Measurements from ENCODE around the gene B3GNT4. TPM values are rescaled to one million over a fixed set of nuclear protein-coding genes. Genes with fewer than 3 reads are reported as not detected.
"Not testable (repeated sequence)": the region's sequence is repeated elsewhere in the genome, so short reads cannot be mapped to it uniquely, and the experiment has no call there.

Gene B3GNT4
- total RNA-seq, 1 experiment from 2014 or later = 0.07 TPM

DNA sequence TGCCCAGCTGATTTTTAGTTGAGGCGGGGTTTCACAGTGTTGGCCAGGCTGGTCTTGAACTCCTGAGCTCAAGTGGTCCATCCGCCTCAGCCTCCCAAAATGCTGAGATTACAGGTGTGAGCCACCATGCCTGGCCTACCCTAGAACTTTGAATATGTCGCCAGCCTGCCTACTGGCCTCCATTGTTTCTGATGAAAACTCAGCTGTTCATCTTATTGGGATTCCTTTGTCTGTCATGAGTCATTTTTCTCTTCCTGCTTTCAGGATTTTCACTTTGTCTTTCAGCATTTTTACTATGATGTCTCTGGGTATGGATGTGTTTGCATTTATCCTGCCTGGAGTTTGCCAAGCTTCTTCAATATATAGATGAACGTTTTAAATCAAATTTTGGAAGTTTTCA lies 8.1 kb upstream of the B3GNT4 start:
- no peaks in the 10 kb centered on the region for H3K27me3 ChIP-seq (ENCODE audit: low read length)
- no peaks in the 10 kb centered on the region for H3K79me2 ChIP-seq (ENCODE audit: low read length)
- no peaks in the 10 kb centered on the region for H3K36me3 ChIP-seq (ENCODE audit: insufficient read depth, low read length)
- H3K27ac ChIP-seq (ENCODE audit: low read length) = no peak overlapping the region
- H3K9me3 ChIP-seq (ENCODE audit: low read length) = no peaks in the 10 kb centered on the region; the same call in 1 of the 2 replicates
- H3K9me2 ChIP-seq (replicated peaks; ENCODE audit: insufficient read depth, low read length) = no peaks in the 10 kb centered on the region
- H3K4me3 ChIP-seq (ENCODE audit: low read length) = no peak overlapping the region
- no peak overlapping the region for H3K9ac ChIP-seq (ENCODE audit: low read length)
- H3K4me2 ChIP-seq (ENCODE audit: low read depth, low read length, poor library complexity, severe bottlenecking) = no peak overlapping the region
- H3K4me1 ChIP-seq (ENCODE audit: low read length) = peaks cover 20% of the 10 kb centered on the region
- H2AFZ ChIP-seq (ENCODE audit: low read length) = no peak overlapping the region
- DNase-seq = no peak
- no peaks in the 10 kb centered on the region for H4K20me1 ChIP-seq (ENCODE audit: insufficient read depth, low read depth, low read length)

DNA sequence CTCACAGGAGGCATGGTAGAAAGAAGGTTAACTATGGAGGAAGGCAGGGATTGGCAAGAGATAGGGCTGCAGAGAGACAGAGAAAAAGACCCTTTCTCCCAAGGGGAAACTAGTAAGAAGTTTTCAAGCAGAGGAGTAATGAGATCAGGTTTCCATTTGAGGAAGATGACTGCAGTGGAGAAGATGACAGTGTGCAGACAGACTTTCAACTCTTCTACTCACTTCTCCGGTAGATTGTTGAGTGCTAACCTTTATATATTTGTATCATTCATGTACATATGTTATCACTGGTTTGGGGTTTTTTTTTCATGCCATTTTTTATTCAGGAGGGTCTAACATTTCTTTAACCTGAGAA lies 5.9 kb upstream of the B3GNT4 start:
- Histone ChIP-seq H4K20me1 (ENCODE audit: insufficient read depth, low read depth, low read length) (no peaks in the 10 kb centered on the region), H2AFZ (ENCODE audit: low read length) (peak overlapping the region; percentile 98), H3K27me3 (ENCODE audit: low read length) (no peaks in the 10 kb centered on the region), H3K4me1 (ENCODE audit: low read length) (peaks cover 20% of the 10 kb centered on the region), H3K9ac (ENCODE audit: low read length) (peak overlapping the region; percentile 59), H3K79me2 (ENCODE audit: low read length) (no peaks in the 10 kb centered on the region), H3K36me3 (ENCODE audit: insufficient read depth, low read length) (no peaks in the 10 kb centered on the region), H3K9me2 (replicated peaks; ENCODE audit: insufficient read depth, low read length) (no peaks in the 10 kb centered on the region), H3K4me3 (ENCODE audit: low read length) (peak overlapping the region; percentile 58), H3K4me2 (ENCODE audit: low read depth, low read length, poor library complexity, severe bottlenecking) (peak overlapping the region; percentile 86), H3K27ac (ENCODE audit: low read length) (peak overlapping the region; percentile 80), H3K9me3 (ENCODE audit: low read length) (no peaks in the 10 kb centered on the region; the same call in 1 of the 2 replicates)
- DNase-seq = no peak

DNA sequence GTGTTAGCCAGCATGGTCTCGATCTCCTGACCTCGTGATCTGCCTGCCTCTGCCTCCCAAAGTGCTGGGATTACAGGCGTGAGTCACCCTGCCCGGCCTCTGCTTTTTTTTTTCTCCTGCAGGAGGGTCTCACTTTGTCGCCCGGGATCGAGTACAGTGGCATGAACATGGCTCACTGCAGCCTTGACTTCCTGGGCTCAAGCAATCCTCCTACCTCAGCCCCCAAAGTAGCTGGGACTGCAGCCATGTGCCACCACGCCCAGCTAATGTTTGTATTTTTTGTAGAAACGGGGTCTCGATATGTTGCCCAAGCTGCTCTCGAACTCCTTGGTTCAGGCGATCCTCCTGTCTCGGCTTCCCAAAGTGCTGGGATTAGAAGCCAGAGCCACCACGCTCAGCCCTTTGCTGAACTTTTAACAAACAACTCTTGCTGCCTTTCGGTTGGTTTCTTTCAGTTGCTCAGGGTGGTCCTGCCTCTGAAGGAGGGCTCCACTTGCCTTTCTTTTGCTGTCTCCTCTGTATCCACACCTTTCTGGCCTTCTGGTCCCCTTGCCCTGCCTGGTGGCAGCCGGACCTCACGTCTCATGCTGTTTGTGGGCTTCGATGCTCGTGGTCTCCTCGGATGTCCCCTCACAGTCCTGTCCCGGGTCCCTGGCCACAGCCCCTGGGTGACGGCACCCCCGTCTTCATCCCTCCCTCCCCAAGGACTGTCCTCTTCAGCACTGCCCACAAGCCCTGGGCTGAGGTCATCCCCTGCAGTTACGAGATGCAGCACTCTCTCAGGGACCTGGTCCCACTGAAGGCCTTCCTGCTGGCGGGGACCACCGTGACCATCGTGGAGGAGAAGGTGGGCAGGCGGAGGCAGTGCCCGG lies 3.8 kb upstream of the B3GNT4 start:
- Histone ChIP-seq H3K9me3 (ENCODE audit: low read length) (no peaks in the 10 kb centered on the region; the same call in 1 of the 2 replicates), H4K20me1 (ENCODE audit: insufficient read depth, low read depth, low read length) (no peaks in the 10 kb centered on the region), H3K27ac (ENCODE audit: low read length) (no peak overlapping the region), H3K27me3 (ENCODE audit: low read length) (no peaks in the 10 kb centered on the region), H3K4me1 (ENCODE audit: low read length) (peaks cover 26% of the 10 kb centered on the region), H3K4me3 (ENCODE audit: low read length) (no peak overlapping the region), H3K9me2 (replicated peaks; ENCODE audit: insufficient read depth, low read length) (no peaks in the 10 kb centered on the region), H3K9ac (ENCODE audit: low read length) (no peak overlapping the region), H3K36me3 (ENCODE audit: insufficient read depth, low read length) (no peaks in the 10 kb centered on the region), H3K4me2 (ENCODE audit: low read depth, low read length, poor library complexity, severe bottlenecking) (no peak overlapping the region), H2AFZ (ENCODE audit: low read length) (no peak overlapping the region), H3K79me2 (ENCODE audit: low read length) (no peaks in the 10 kb centered on the region)
- no peak for DNase-seq

DNA sequence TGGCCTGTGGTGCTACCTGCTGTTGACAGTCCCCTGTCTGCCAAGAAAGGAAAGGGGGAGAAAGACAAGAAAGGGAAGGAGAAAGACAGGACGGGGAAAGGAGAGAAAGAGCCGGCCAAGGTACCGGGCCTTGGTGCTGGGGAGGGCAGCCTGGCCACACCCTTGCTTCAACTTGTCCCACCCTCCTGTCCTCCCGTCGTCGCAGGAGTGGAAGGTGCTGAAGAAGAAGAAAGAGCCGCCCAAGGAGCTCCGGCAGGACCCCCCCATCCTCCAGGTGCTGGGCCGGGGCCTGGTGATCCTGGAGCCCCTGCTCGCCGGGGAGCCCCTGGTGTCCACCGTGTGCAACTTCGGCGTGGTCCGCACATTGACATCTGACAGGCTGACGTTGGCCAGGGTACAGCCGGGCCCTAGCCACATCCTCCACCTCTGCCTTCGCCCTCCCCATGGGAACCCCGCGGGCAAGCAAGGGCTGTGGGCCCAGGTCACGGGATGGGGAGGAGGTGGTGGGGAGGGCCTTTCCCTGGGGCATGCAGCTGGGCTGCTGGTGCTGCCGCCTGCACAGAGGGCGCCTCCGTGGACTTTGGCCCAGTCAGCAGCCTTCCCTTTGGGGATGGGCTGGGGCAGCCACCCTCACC lies 2.9 kb upstream of the B3GNT4 start:
- H3K27me3 ChIP-seq (ENCODE audit: low read length) = no peaks in the 10 kb centered on the region
- no peak overlapping the region for H3K4me3 ChIP-seq (ENCODE audit: low read length)
- H3K9me2 ChIP-seq (replicated peaks; ENCODE audit: insufficient read depth, low read length) = no peaks in the 10 kb centered on the region
- no peak overlapping the region for H3K4me2 ChIP-seq (ENCODE audit: low read depth, low read length, poor library complexity, severe bottlenecking)
- H4K20me1 ChIP-seq (ENCODE audit: insufficient read depth, low read depth, low read length) = peaks cover 6% of the 10 kb centered on the region; the same call in 1 of the 2 replicates
- no peak overlapping the region for H2AFZ ChIP-seq (ENCODE audit: low read length)
- H3K9me3 ChIP-seq (ENCODE audit: low read length) = no peaks in the 10 kb centered on the region
- no peak for DNase-seq
- peaks cover 26% of the 10 kb centered on the region for H3K4me1 ChIP-seq (ENCODE audit: low read length)
- H3K27ac ChIP-seq (ENCODE audit: low read length) = no peak overlapping the region
- no peak overlapping the region for H3K9ac ChIP-seq (ENCODE audit: low read length)
- H3K79me2 ChIP-seq (ENCODE audit: low read length) = no peaks in the 10 kb centered on the region
- H3K36me3 ChIP-seq (ENCODE audit: insufficient read depth, low read length) = no peaks in the 10 kb centered on the region

DNA sequence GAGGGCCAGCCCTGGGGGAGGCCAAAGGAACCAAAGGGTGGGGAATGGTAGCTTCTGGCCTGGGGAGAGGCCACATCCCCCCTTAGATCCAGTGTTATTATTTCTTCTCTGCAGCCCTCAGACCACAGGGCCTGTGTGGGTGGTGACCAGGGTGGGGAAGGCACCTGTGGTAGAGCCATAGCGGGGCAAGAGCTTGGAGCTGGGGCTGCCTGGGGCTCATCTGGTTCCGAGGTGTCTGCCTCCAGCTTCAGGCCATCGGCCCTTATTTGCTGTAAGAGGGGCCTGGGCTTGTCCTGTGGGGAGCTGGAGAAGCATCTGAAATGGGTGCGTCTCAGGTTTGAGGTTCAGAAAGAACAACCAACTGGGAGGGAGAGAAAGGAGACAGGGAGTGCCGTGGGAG lies 2.1 kb upstream of the B3GNT4 start:
- H3K9ac ChIP-seq (ENCODE audit: low read length) = no peak overlapping the region
- no peaks in the 10 kb centered on the region for H3K36me3 ChIP-seq (ENCODE audit: insufficient read depth, low read length)
- no peak overlapping the region for H3K4me2 ChIP-seq (ENCODE audit: low read depth, low read length, poor library complexity, severe bottlenecking)
- no peaks in the 10 kb centered on the region for H3K9me2 ChIP-seq (replicated peaks; ENCODE audit: insufficient read depth, low read length)
- peaks cover 8% of the 10 kb centered on the region; the same call in 1 of the 2 replicates for H4K20me1 ChIP-seq (ENCODE audit: insufficient read depth, low read depth, low read length)
- H3K27ac ChIP-seq (ENCODE audit: low read length) = no peak overlapping the region
- H3K9me3 ChIP-seq (ENCODE audit: low read length) = no peaks in the 10 kb centered on the region
- peaks cover 26% of the 10 kb centered on the region for H3K4me1 ChIP-seq (ENCODE audit: low read length)
- H3K79me2 ChIP-seq (ENCODE audit: low read length) = no peaks in the 10 kb centered on the region
- DNase-seq = no peak
- no peak overlapping the region for H2AFZ ChIP-seq (ENCODE audit: low read length)
- H3K4me3 ChIP-seq (ENCODE audit: low read length) = no peak overlapping the region
- H3K27me3 ChIP-seq (ENCODE audit: low read length) = no peaks in the 10 kb centered on the region

DNA sequence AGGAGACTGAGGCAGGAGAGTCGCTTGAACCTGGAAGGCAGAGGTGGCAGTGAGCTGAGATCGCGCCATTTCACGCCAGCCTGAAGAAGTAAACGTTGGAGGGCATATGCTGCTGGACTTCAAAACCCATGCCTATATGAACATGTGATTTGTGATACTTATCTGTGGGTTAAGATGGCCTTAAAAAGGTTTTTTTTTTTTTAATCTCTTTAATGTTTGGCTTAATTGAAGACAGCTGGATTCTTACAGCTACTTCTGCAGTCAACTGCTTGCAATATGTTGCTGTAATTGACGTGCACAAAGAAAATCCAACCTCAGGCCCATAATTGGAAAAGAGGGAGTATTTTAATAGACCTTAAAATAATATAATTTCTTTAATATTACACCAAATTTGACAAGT lies 1.5 kb upstream of the B3GNT4 start:
- Histone ChIP-seq H3K4me3 (ENCODE audit: low read length) (no peak overlapping the region), H3K4me2 (ENCODE audit: low read depth, low read length, poor library complexity, severe bottlenecking) (no peak overlapping the region), H3K27me3 (ENCODE audit: low read length) (no peaks in the 10 kb centered on the region), H3K36me3 (ENCODE audit: insufficient read depth, low read length) (no peaks in the 10 kb centered on the region; the same call in 1 of the 2 replicates), H4K20me1 (ENCODE audit: insufficient read depth, low read depth, low read length) (peaks cover 8% of the 10 kb centered on the region; the same call in 1 of the 2 replicates), H3K9ac (ENCODE audit: low read length) (no peak overlapping the region), H2AFZ (ENCODE audit: low read length) (no peak overlapping the region), H3K27ac (ENCODE audit: low read length) (no peak overlapping the region), H3K9me2 (replicated peaks; ENCODE audit: insufficient read depth, low read length) (no peaks in the 10 kb centered on the region), H3K4me1 (ENCODE audit: low read length) (peaks cover 19% of the 10 kb centered on the region), H3K79me2 (ENCODE audit: low read length) (no peaks in the 10 kb centered on the region), H3K9me3 (ENCODE audit: low read length) (no peaks in the 10 kb centered on the region)
- DNase-seq = no peak

DNA sequence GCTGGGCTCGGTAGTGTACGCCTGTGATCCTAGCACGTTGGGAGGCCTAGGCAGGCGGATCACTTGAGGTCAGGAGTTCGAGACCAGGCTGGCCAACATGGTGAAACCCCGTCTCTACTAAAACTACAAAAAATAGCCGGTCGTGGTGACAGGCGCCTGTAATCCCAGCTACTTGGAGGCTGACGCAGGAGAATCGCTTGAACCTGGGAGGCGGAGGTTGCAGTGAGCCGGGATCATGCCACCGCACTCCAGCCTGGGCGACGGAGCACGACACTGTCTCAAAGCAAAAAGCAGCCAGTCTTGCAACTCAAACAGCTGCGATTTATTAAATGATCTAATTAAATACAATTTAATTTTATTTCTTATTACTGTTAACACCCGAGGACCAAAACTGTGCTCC lies 698 bp upstream of the B3GNT4 start:
- H3K27me3 ChIP-seq (ENCODE audit: low read length); H2AFZ ChIP-seq (ENCODE audit: low read length); H3K36me3 ChIP-seq (ENCODE audit: insufficient read depth, low read length); DNase-seq; H3K9me2 ChIP-seq (replicated peaks; ENCODE audit: insufficient read depth, low read length); H4K20me1 ChIP-seq (ENCODE audit: insufficient read depth, low read depth, low read length); H3K79me2 ChIP-seq (ENCODE audit: low read length); H3K9me3 ChIP-seq (ENCODE audit: low read length); H3K27ac ChIP-seq (ENCODE audit: low read length): not testable (repeated sequence)
- Histone ChIP-seq H3K9ac (ENCODE audit: low read length) (peak overlapping the region; percentile 48; the same call in 1 of the 2 replicates), H3K4me1 (ENCODE audit: low read length) (peaks cover 11% of the 10 kb centered on the region), H3K4me2 (ENCODE audit: low read depth, low read length, poor library complexity, severe bottlenecking) (peak overlapping the region; percentile 58), H3K4me3 (ENCODE audit: low read length) (peak overlapping the region; percentile 56; the same call in 1 of the 2 replicates)

Data from Karpas-422 (cell line).